Measurements from ENCODE around the gene HIVEP3.
"Not testable (repeated sequence)": the region's sequence is repeated elsewhere in the genome, so short reads cannot be mapped to it uniquely, and the experiment has no call there.

Gene HIVEP3

GRCh38 chr1:41560496-41560895 is 358.2 kb downstream of the HIVEP3 start:
- H3K4me1 ChIP-seq (ENCODE audit: control insufficient read depth in 1 of 2, insufficient read depth in 2 of 2, low read length in 2 of 2) = peaks cover 0 to 3% of the 10 kb centered on the region in 2 donors
- no peaks in the 10 kb centered on the region for H3K9me3 ChIP-seq (ENCODE audit: control insufficient read depth in 1 of 2, low read length in 2 of 2)
- H3K36me3 ChIP-seq (ENCODE audit: control insufficient read depth in 1 of 2, insufficient read depth in 2 of 2, low read length in 2 of 2) = no peaks in the 10 kb centered on the region
- no peak overlapping the region for H3K27ac ChIP-seq (ENCODE audit: low read depth, low read length)
- H3K27me3 ChIP-seq (ENCODE audit: control insufficient read depth in 1 of 2, insufficient read depth in 2 of 2, low read length in 2 of 2) = no peaks in the 10 kb centered on the region
- no peak overlapping the region for H3K9ac ChIP-seq (ENCODE audit: low read depth in 1 of 2, low read length in 2 of 2)
- no peak overlapping the region for H3K4me3 ChIP-seq (ENCODE audit: low read depth in 1 of 2, low read length in 2 of 2)

GRCh38 chr1:41559331-41559730 is 359.4 kb downstream of the HIVEP3 start:
- no peaks in the 10 kb centered on the region for H3K4me1 ChIP-seq (ENCODE audit: control insufficient read depth in 1 of 2, insufficient read depth in 2 of 2, low read length in 2 of 2)
- no peaks in the 10 kb centered on the region for H3K36me3 ChIP-seq (ENCODE audit: control insufficient read depth in 1 of 2, insufficient read depth in 2 of 2, low read length in 2 of 2)
- H3K9ac ChIP-seq (ENCODE audit: low read depth in 1 of 2, low read length in 2 of 2) = no peak overlapping the region
- no peaks in the 10 kb centered on the region for H3K27me3 ChIP-seq (ENCODE audit: control insufficient read depth in 1 of 2, insufficient read depth in 2 of 2, low read length in 2 of 2)
- H3K27ac ChIP-seq (ENCODE audit: low read depth, low read length) = no peak overlapping the region
- no peaks in the 10 kb centered on the region for H3K9me3 ChIP-seq (ENCODE audit: control insufficient read depth in 1 of 2, low read length in 2 of 2)
- no peak overlapping the region for H3K4me3 ChIP-seq (ENCODE audit: low read depth in 1 of 2, low read length in 2 of 2)

- H3K9ac ChIP-seq (ENCODE audit: low read depth in 1 of 2, low read length in 2 of 2) = no peak overlapping the region
- H3K27ac ChIP-seq (ENCODE audit: low read depth, low read length) = no peak overlapping the region
- H3K27me3 ChIP-seq (ENCODE audit: control insufficient read depth in 1 of 2, insufficient read depth in 2 of 2, low read length in 2 of 2) = no peaks in the 10 kb centered on the region
- no peaks in the 10 kb centered on the region for H3K4me1 ChIP-seq (ENCODE audit: control insufficient read depth in 1 of 2, insufficient read depth in 2 of 2, low read length in 2 of 2)
- no peaks in the 10 kb centered on the region for H3K36me3 ChIP-seq (ENCODE audit: control insufficient read depth in 1 of 2, insufficient read depth in 2 of 2, low read length in 2 of 2)
- no peaks in the 10 kb centered on the region for H3K9me3 ChIP-seq (ENCODE audit: control insufficient read depth in 1 of 2, low read length in 2 of 2)
- no peak overlapping the region for H3K4me3 ChIP-seq (ENCODE audit: low read depth in 1 of 2, low read length in 2 of 2)
These were observed 360.0 kb downstream of the HIVEP3 start for GRCh38 chr1:41558761-41559171.

GRCh38 chr1:41557751-41558455 is 360.8 kb downstream of the HIVEP3 start:
- H3K27me3 ChIP-seq (ENCODE audit: control insufficient read depth in 1 of 2, insufficient read depth in 2 of 2, low read length in 2 of 2) = no peaks in the 10 kb centered on the region
- no peaks in the 10 kb centered on the region for H3K4me1 ChIP-seq (ENCODE audit: control insufficient read depth in 1 of 2, insufficient read depth in 2 of 2, low read length in 2 of 2)
- no peak overlapping the region for H3K4me3 ChIP-seq (ENCODE audit: low read depth in 1 of 2, low read length in 2 of 2)
- no peaks in the 10 kb centered on the region for H3K9me3 ChIP-seq (ENCODE audit: control insufficient read depth in 1 of 2, low read length in 2 of 2)
- no peaks in the 10 kb centered on the region for H3K36me3 ChIP-seq (ENCODE audit: control insufficient read depth in 1 of 2, insufficient read depth in 2 of 2, low read length in 2 of 2)
- no peak overlapping the region for H3K27ac ChIP-seq (ENCODE audit: low read depth, low read length)
- no peak overlapping the region for H3K9ac ChIP-seq (ENCODE audit: low read depth in 1 of 2, low read length in 2 of 2)

GRCh38 chr1:41554746-41555145 is 364.0 kb downstream of the HIVEP3 start:
- not testable (repeated sequence) for H3K9me3 ChIP-seq (ENCODE audit: control insufficient read depth in 1 of 2, low read length in 2 of 2); H3K27me3 ChIP-seq (ENCODE audit: control insufficient read depth in 1 of 2, insufficient read depth in 2 of 2, low read length in 2 of 2); H3K9ac ChIP-seq (ENCODE audit: low read depth in 1 of 2, low read length in 2 of 2); H3K27ac ChIP-seq (ENCODE audit: low read depth, low read length); H3K4me3 ChIP-seq (ENCODE audit: low read depth in 1 of 2, low read length in 2 of 2); H3K36me3 ChIP-seq (ENCODE audit: control insufficient read depth in 1 of 2, insufficient read depth in 2 of 2, low read length in 2 of 2); H3K4me1 ChIP-seq (ENCODE audit: control insufficient read depth in 1 of 2, insufficient read depth in 2 of 2, low read length in 2 of 2)

GRCh38 chr1:41547781-41548560 is 370.8 kb downstream of the HIVEP3 start:
- Histone ChIP-seq H3K36me3 (ENCODE audit: control insufficient read depth in 1 of 2, insufficient read depth in 2 of 2, low read length in 2 of 2) (no peaks in the 10 kb centered on the region), H3K4me3 (ENCODE audit: low read depth in 1 of 2, low read length in 2 of 2) (no peak overlapping the region), H3K27ac (ENCODE audit: low read depth, low read length) (no peak overlapping the region), H3K9ac (ENCODE audit: low read depth in 1 of 2, low read length in 2 of 2) (no peak overlapping the region), H3K27me3 (ENCODE audit: control insufficient read depth in 1 of 2, insufficient read depth in 2 of 2, low read length in 2 of 2) (no peaks in the 10 kb centered on the region), H3K4me1 (ENCODE audit: control insufficient read depth in 1 of 2, insufficient read depth in 2 of 2, low read length in 2 of 2) (no peaks in the 10 kb centered on the region), H3K9me3 (ENCODE audit: control insufficient read depth in 1 of 2, low read length in 2 of 2) (peaks cover 0 to 3% of the 10 kb centered on the region in 2 donors)

- Histone ChIP-seq H3K27ac (ENCODE audit: low read depth, low read length) (no peak overlapping the region), H3K27me3 (ENCODE audit: control insufficient read depth in 1 of 2, insufficient read depth in 2 of 2, low read length in 2 of 2) (no peaks in the 10 kb centered on the region), H3K4me3 (ENCODE audit: low read depth in 1 of 2, low read length in 2 of 2) (no peak overlapping the region), H3K36me3 (ENCODE audit: control insufficient read depth in 1 of 2, insufficient read depth in 2 of 2, low read length in 2 of 2) (no peaks in the 10 kb centered on the region), H3K4me1 (ENCODE audit: control insufficient read depth in 1 of 2, insufficient read depth in 2 of 2, low read length in 2 of 2) (no peaks in the 10 kb centered on the region), H3K9me3 (ENCODE audit: control insufficient read depth in 1 of 2, low read length in 2 of 2) (peaks cover 0 to 3% of the 10 kb centered on the region in 2 donors), H3K9ac (ENCODE audit: low read depth in 1 of 2, low read length in 2 of 2) (no peak overlapping the region)
These were observed 371.4 kb downstream of the HIVEP3 start for GRCh38 chr1:41547336-41547735.

- H3K27me3 ChIP-seq (ENCODE audit: control insufficient read depth in 1 of 2, insufficient read depth in 2 of 2, low read length in 2 of 2) = no peaks in the 10 kb centered on the region
- no peak overlapping the region for H3K4me3 ChIP-seq (ENCODE audit: low read depth in 1 of 2, low read length in 2 of 2)
- H3K36me3 ChIP-seq (ENCODE audit: control insufficient read depth in 1 of 2, insufficient read depth in 2 of 2, low read length in 2 of 2) = no peaks in the 10 kb centered on the region
- no peak overlapping the region for H3K27ac ChIP-seq (ENCODE audit: low read depth, low read length)
- peaks cover 0 to 3% of the 10 kb centered on the region in 2 donors for H3K9me3 ChIP-seq (ENCODE audit: control insufficient read depth in 1 of 2, low read length in 2 of 2)
- no peak overlapping the region for H3K9ac ChIP-seq (ENCODE audit: low read depth in 1 of 2, low read length in 2 of 2)
- H3K4me1 ChIP-seq (ENCODE audit: control insufficient read depth in 1 of 2, insufficient read depth in 2 of 2, low read length in 2 of 2) = no peaks in the 10 kb centered on the region
These were observed 371.9 kb downstream of the HIVEP3 start for GRCh38 chr1:41546833-41547135.

- Histone ChIP-seq H3K27me3 (ENCODE audit: control insufficient read depth in 1 of 2, insufficient read depth in 2 of 2, low read length in 2 of 2) (no peaks in the 10 kb centered on the region), H3K4me3 (ENCODE audit: low read depth in 1 of 2, low read length in 2 of 2) (no peak overlapping the region), H3K36me3 (ENCODE audit: control insufficient read depth in 1 of 2, insufficient read depth in 2 of 2, low read length in 2 of 2) (no peaks in the 10 kb centered on the region), H3K9me3 (ENCODE audit: control insufficient read depth in 1 of 2, low read length in 2 of 2) (peaks cover 0 to 3% of the 10 kb centered on the region in 2 donors), H3K27ac (ENCODE audit: low read depth, low read length) (no peak overlapping the region), H3K9ac (ENCODE audit: low read depth in 1 of 2, low read length in 2 of 2) (no peak overlapping the region), H3K4me1 (ENCODE audit: control insufficient read depth in 1 of 2, insufficient read depth in 2 of 2, low read length in 2 of 2) (no peaks in the 10 kb centered on the region)
These were observed 372.5 kb downstream of the HIVEP3 start for GRCh38 chr1:41545996-41546832.

Data from duodenal mucosa (tissue), 2 donors.